Testis (tissue), 2 donors: ENCODE data around the gene PRDM11.

ENCODE experiments used
- CTCF ChIP-seq, 3 experiments: fragments of 450-650 bp in 2 of 3; fragments of 200-600 bp in 1 of 3; sonication (generic) in 1 of 3; IDR thresholded peaks; one replicate each; pipeline ENCODE4 v1.5.1; 2016 to 2019; ENCODE audit warnings: antibody characterized with exemption in 3 of 3, mild to moderate bottlenecking in 2 of 3, moderate library complexity in 1 of 3
- POLR2A ChIP-seq: fragments of 450-650 bp; IDR thresholded peaks from one replicate; pipeline ENCODE4 v1.6.1; 2017; ENCODE audit warnings: antibody characterized with exemption, mild to moderate bottlenecking, moderate library complexity

- TF ChIP-seq CTCF (IDR thresholded peaks at IDR 0.05) (no peak), POLR2A (no peak)
Observed at GRCh38 chr11:45250035-45250718, 103.7 kb downstream of the PRDM11 start.
